Measurements from ENCODE around the gene SI. TPM values are rescaled to one million over a fixed set of nuclear protein-coding genes. Genes with fewer than 3 reads are reported as not detected.

SI gene
- total and polyA plus RNA-seq, 2 of the 4 experiments (the other 2 are of a cell fraction) = not detected

- POLR2A ChIA-PET (ENCODE audit: unreplicated experiment) = no interaction called here
Measured at GRCh38 chr3:164929642-164930041, 148.7 kb downstream of the SI start.

More at GRCh38 chr3:164929642-164930041, 148.7 kb downstream of the SI start:
- no peak overlapping the region for H3K23ac ChIP-seq (ENCODE audit: low read depth, low read length)
- no peak overlapping the region for H2AFZ ChIP-seq (replicated peaks; ENCODE audit: low read length, poor library complexity)
- H3K14ac ChIP-seq (replicated peaks; ENCODE audit: low read depth, low read length) = no peak overlapping the region
- CTCF ChIA-PET = no interaction called here
- no peaks in the 10 kb centered on the region for H3K9me1 ChIP-seq (ENCODE audit: insufficient read depth, low read length)
- no peak overlapping the region for H3K9ac ChIP-seq (ENCODE audit: low read depth, low read length)
- H3K36me3 ChIP-seq (ENCODE audit: control insufficient read depth, insufficient read depth, low read length) = no peaks in the 10 kb centered on the region
- ATAC-seq (ENCODE audit: low read depth) = no peak
- no peak overlapping the region for H2AK5ac ChIP-seq (ENCODE audit: low read depth, low read length)
- no peak overlapping the region for H2BK20ac ChIP-seq (ENCODE audit: low read depth, low read length)
- no CpG with 5 or more reads among the region's 2 CpGs for WGBS, 2 experiments (ENCODE audit: extremely low coverage in 2 of 2, insufficient read length in 1 of 2)
- H4K5ac ChIP-seq (ENCODE audit: low read depth, low read length) = no peak overlapping the region
- no peak overlapping the region for H2AK9ac ChIP-seq (replicated peaks; ENCODE audit: low read depth, low read length, poor library complexity)
- no peak overlapping the region for H3K18ac ChIP-seq (ENCODE audit: low read depth, low read length)
- H4K8ac ChIP-seq (ENCODE audit: low read depth in 2 of 2, low read length in 2 of 2) = no peak overlapping the region
- no peaks in the 10 kb centered on the region for H3K4me1 ChIP-seq (ENCODE audit: control insufficient read depth, insufficient read depth, low read length)
- no peak overlapping the region for H3K4me3 ChIP-seq (ENCODE audit: insufficient read depth, low read depth, low read length)
- no peak overlapping the region for H2BK120ac ChIP-seq (ENCODE audit: low read depth, low read length)
- H3K4me2 ChIP-seq (ENCODE audit: low read depth, low read length) = no peak overlapping the region
- no peak for DNase-seq
- no peak overlapping the region for H3K4ac ChIP-seq (ENCODE audit: low read depth, low read length)
- H2BK5ac ChIP-seq (ENCODE audit: low read depth, low read length, poor library complexity, severe bottlenecking) = no peak overlapping the region
- no peak overlapping the region for H3K56ac ChIP-seq (ENCODE audit: extremely low read depth, insufficient read depth, low read length)
- peaks cover 9% of the 10 kb centered on the region; the same call in 1 of the 2 replicates for H3K9me3 ChIP-seq (ENCODE audit: control insufficient read depth, insufficient read depth, low read length)
- H4K20me1 ChIP-seq (ENCODE audit: insufficient read depth, low read length) = no peaks in the 10 kb centered on the region
- dilution Hi-C loops (cut with HindIII; ENCODE audit: low sequenced_read_pairs, unreplicated experiment) = no loop called here
- BruUV-seq (replicated peaks) = no TSS peak
- H3K27ac ChIP-seq (ENCODE audit: insufficient read depth, low read length) = no peak overlapping the region
- intact Hi-C loops (cut with micrococcal nuclease) = no loop called here
- in situ Hi-C loops (cut with MboI; ENCODE audit: low sequenced_read_pairs) = no loop called here
- H3K27me3 ChIP-seq (ENCODE audit: control insufficient read depth, insufficient read depth, low read length) = no peaks in the 10 kb centered on the region
- H4K91ac ChIP-seq (ENCODE audit: insufficient read depth, low read depth, low read length) = no peak overlapping the region
- no peaks in the 10 kb centered on the region for H3K79me1 ChIP-seq (ENCODE audit: low read depth in 1 of 2, low read length in 2 of 2)
- TF ChIP-seq CHD1 (IDR thresholded peaks at IDR 0.05; ENCODE audit: low read depth, low read length) = no peak
- no peak overlapping the region for H2BK15ac ChIP-seq (ENCODE audit: low read depth, low read length)

Small RNAs within 50 kb of the gene (microRNA-seq; reads per million reads assigned to microRNA genes)
- gene RF00019 (ENCODE audit: insufficient read depth, insufficient read length) = not detected

Small RNAs within 50 kb of the gene (small RNA-seq; reads per million reads assigned to genes)
- 0 reads per million in 5 experiments for gene RF00019

Other genes with a start within 250 kb of the SI start
- not detected in 2 replicates for gene SLITRK3, start 117.9 kb upstream of the SI start, total RNA-seq (2012; rRNA removed)
- not detected in 2 replicates for gene SLITRK3, start 117.9 kb upstream of the SI start, polyA plus RNA-seq (2012; rRNA removed)

Data from IMR-90 (cell line).